Measurements from ENCODE around the gene IPO11. TPM values are rescaled to one million over a fixed set of nuclear protein-coding genes. Genes with fewer than 3 reads are reported as not detected.
"Not testable (repeated sequence)": the region's sequence is repeated elsewhere in the genome, so short reads cannot be mapped to it uniquely, and the experiment has no call there.

IPO11 gene
- total RNA-seq, 4 donors from 2014 or later = 20.4 to 44.6 (median 34.1) TPM

- Histone ChIP-seq H3K4me1 (no peaks in the 10 kb centered on the region), H3K4me3 (no peak overlapping the region), H3K27me3 (no peaks in the 10 kb centered on the region), H3K36me3 (no peaks in the 10 kb centered on the region), H3K27ac (no peak overlapping the region), H3K9me3 (peaks cover 0 to 12% (median 0%) of the 10 kb centered on the region in 4 donors)
- no peak for TF ChIP-seq POLR2A (IDR thresholded peaks at IDR 0.05)
- TF ChIP-seq EP300 (IDR thresholded peaks at IDR 0.05) = no peak
- TF ChIP-seq, protein P1, sequence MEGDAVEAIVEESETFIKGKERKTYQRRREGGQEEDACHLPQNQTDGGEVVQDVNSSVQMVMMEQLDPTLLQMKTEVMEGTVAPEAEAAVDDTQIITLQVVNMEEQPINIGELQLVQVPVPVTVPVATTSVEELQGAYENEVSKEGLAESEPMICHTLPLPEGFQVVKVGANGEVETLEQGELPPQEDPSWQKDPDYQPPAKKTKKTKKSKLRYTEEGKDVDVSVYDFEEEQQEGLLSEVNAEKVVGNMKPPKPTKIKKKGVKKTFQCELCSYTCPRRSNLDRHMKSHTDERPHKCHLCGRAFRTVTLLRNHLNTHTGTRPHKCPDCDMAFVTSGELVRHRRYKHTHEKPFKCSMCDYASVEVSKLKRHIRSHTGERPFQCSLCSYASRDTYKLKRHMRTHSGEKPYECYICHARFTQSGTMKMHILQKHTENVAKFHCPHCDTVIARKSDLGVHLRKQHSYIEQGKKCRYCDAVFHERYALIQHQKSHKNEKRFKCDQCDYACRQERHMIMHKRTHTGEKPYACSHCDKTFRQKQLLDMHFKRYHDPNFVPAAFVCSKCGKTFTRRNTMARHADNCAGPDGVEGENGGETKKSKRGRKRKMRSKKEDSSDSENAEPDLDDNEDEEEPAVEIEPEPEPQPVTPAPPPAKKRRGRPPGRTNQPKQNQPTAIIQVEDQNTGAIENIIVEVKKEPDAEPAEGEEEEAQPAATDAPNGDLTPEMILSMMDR (IDR thresholded peaks at IDR 0.05) = no peak
- DNase-seq (ENCODE audit: low spot score in 2 of 2) = no peak
- WGBS, 2 donors = 48% methylated on average over 2 of the region's 2 CpGs
These were observed 250.0 kb downstream of the IPO11 start for GRCh38 chr5:62662521-62662920.

DNA sequence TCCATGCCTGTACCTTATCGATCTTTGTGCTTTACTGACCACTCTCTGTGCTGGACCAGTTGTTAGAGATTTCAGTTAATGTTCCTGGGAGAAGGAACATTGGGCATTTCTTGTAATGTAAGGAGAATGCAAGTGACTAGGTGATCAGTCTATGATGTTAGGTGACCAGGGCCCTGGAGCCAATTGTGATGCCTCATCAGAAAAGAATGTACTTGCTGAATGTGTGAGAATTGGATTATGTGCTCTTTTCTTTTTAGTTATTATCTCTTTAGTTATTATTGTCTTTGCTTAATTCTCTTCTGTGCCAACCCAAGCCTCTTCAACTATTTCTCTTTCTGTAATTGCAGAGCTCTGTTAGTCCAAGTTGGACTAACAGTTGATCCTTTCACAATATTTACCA is 258.9 kb downstream of the IPO11 start:
- WGBS, 2 donors = 82 to 96% methylated on average over 1 of the region's 1 CpG
- Histone ChIP-seq H3K27me3 (no peaks in the 10 kb centered on the region), H3K4me3 (no peak overlapping the region), H3K36me3 (no peaks in the 10 kb centered on the region), H3K9me3 (no peaks in the 10 kb centered on the region), H3K4me1 (no peaks in the 10 kb centered on the region), H3K27ac (no peak overlapping the region)
- DNase-seq (ENCODE audit: low spot score in 2 of 2) = no peak
- TF ChIP-seq POLR2A (IDR thresholded peaks at IDR 0.05) = no peak
- TF ChIP-seq EP300 (IDR thresholded peaks at IDR 0.05) = no peak
- TF ChIP-seq, protein P1 (IDR thresholded peaks at IDR 0.05) = no peak

DNA sequence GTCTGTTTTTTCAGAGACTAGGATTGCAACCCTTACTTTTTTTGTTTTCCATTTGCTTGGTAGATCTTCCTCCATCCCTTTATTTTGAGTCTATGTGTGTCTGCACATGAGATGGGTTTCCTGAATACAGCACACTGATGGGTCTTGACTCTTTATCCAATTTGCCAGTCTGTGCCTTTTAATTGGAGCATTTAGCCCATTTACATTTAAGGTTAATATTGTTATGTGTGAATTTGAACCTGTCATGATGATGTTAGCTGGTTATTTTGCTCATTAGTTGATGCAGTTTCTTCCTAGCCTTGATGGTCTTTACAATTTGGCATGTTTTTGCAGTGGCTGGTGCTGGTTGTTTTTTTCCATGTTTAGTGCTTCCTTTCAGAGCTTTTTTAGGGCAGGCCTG is 264.0 kb downstream of the IPO11 start:
- H3K27ac ChIP-seq; H3K27me3 ChIP-seq; DNase-seq (ENCODE audit: low spot score in 2 of 2); H3K36me3 ChIP-seq; H3K4me3 ChIP-seq; H3K4me1 ChIP-seq: not testable (repeated sequence)
- peaks cover 0 to 35% (median 0%) of the 10 kb centered on the region in 4 donors for H3K9me3 ChIP-seq

Small RNA genes within 50 kb of the gene (small RNA-seq; reads per million reads assigned to genes)
- gene CKS1BP3 = not detected
- gene RNU6-661P = not detected

Other genes with a start within 250 kb of the IPO11 start
- gene KIF2A, start 106.6 kb upstream of the IPO11 start, total RNA-seq = 10 to 100 TPM; 28.5 to 60.3 (median 44.9) TPM
- 10 to 100 TPM; 16.2 to 22.2 (median 17.5) TPM for gene DIMT1, start 8.9 kb upstream of the IPO11 start, total RNA-seq
- gene LRRC70, start 166.1 kb downstream of the IPO11 start, total RNA-seq = 1 to 10 TPM; 4.6 to 7.5 (median 5.7) TPM